ENCODE measurements around the gene FUT6.
"Not testable (repeated sequence)": the region's sequence is repeated elsewhere in the genome, so short reads cannot be mapped to it uniquely, and the experiment has no call there.

The FUT6 gene

GRCh38 chr19:5857203-5858081 is 17.9 kb upstream of the FUT6 start:
- DNase-seq = no peak

DNA sequence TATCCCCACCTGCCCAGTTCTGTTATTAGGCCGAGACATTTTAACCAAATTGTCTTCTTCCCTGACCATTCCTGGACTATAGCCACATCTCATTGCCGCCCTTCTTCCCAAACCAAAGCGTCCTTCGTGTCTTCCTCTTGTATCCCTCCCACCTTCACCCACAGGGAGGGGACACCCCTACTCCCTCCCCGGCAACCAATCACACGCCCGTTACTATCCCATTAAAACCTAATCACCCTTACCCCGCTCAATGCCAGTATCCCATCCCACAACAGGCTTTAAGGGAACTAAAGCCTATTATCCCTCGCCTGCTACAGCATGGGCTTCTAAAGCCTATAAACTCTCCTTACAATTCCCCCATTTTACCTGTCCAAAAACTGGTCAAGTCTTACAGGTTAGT is 15.6 kb upstream of the FUT6 start:
- DNase-seq = not testable (repeated sequence)

- DNase-seq = not testable (repeated sequence)
Measured at GRCh38 chr19:5854121-5854520, 14.6 kb upstream of the FUT6 start.

GRCh38 chr19:5851302-5851701 is 11.8 kb upstream of the FUT6 start, which contains the start of gene FUT3:
FUT3 (minus strand) TSS chr19:5851449.
- DNase-seq = no peak

GRCh38 chr19:5850743-5851293 is 11.3 kb upstream of the FUT6 start:
- no peak for DNase-seq

- no peak for DNase-seq
Measured at GRCh38 chr19:5850189-5850588, 10.7 kb upstream of the FUT6 start.

DNA sequence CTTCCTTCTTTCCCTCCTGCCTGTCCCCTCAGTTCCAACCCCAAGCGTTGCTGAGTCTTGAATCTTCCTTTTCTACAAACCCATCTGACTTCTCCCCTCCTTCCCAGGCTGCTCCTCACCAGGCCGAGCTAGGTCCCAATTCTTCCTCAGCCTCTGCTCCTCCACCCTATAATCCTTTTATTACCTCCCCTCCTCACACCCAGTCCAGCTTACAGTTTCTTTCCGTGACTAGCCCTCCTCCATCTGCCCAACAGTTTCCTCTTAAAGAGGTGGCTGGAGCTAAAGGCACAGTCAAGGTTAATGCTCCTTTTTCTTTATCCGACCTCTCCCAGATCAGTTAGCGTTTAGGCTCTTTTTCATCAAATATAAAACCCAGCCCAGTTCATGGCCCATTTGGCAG is 9.1 kb upstream of the FUT6 start:
- not testable (repeated sequence) for DNase-seq

- DNase-seq = not testable (repeated sequence)
Measured at GRCh38 chr19:5847846-5848245, 8.3 kb upstream of the FUT6 start.

GRCh38 chr19:5844456-5845433 is 5.2 kb upstream of the FUT6 start:
- no peak for DNase-seq

DNA sequence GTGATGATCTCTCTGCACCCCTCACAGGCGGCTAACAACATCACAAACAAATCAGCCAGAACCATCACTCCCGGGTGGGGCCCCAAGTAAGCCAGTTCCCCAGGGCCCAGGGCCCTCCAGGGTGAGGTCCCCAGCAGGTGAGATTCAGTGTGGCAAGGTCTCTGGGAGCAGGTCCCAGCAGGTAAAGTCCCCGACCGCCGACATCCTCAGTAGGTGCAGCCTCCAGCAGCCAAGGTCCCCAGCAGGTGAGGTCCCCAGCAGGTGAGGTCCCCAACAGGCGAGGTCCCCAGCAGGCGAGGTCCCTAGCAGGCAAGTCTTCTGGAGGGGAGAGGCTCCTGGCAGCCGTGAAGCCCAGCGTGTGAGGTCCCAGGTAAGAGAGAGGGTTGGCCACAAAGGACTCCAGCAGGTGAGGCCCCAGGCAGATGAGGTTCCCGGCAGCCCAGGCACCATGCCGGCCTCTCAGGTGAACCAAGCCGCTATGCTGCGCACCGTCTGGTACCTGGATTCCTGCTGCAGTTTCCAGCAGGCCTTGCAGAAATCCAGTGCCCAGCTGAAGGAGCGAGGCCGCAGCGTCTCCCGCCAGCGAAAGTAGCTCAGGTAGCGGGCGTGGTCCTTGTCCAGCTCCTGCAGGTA is 3.9 kb upstream of the FUT6 start:
- DNase-seq = no peak

- DNase-seq = not testable (repeated sequence)
Measured at GRCh38 chr19:5841735-5842111, 2.2 kb upstream of the FUT6 start.

DNA sequence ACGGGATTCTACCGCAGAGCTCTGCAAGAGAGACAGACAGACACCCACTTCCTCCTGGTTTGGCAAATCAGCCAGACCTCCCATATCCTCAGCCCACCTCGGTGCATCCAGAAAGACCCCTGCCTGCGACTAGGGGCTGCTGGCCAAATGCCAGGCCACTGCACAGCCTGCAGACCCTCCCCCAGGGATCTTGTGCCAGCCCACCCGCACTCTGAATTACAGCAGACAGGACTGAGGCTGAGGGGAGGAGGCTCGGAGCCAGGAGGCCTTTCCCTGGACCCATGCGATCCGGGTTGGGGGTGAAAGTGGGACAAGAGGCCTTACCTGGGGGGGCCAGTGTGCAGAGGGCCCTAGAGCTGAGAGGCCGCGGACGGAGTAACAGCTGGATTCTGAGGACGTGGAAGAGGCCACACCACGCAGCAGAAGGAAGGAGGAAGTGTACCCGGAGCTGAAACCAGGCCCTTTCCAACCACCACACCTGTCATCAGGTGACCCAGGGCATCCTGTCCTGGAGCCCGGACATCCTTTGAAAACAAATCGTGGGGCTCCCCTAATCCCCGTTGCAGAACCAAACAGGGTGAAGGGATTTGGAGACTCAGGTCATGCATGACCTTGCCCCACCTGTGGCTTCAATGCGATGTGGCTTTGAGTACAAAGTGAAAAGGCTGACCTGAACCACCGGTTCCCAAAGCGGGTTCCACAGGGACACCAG is 993 bp downstream of the FUT6 start:
- no peak for DNase-seq

DNA sequence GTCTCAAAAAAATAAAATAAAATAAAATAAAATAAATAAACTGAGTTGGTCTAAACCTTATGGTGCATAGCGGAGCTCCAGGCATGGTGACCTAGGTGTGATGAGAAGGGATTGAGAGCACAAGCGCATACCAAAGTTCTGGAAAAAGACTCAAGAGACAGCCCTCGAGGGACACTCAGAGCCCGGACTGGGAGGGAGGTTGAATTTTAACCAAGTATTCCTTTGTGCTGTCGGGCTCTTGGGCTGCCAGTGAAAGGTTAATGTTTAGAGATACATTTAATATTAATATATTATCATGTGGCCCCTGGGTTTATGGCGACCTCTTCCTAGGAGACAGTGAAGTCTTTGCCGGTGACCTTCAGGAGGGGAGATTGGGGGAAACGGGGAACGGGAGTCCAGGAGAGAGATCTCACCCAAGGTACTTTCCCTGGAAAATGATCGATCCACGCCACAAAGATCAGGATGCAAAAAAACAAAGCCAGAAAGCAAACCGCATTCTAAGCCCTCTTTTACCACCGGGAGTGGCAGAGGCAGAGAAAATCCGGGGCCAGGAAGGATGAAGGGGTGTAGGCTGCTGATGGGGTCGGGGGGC is 1.6 kb downstream of the FUT6 start:
- DNase-seq = no peak

DNA sequence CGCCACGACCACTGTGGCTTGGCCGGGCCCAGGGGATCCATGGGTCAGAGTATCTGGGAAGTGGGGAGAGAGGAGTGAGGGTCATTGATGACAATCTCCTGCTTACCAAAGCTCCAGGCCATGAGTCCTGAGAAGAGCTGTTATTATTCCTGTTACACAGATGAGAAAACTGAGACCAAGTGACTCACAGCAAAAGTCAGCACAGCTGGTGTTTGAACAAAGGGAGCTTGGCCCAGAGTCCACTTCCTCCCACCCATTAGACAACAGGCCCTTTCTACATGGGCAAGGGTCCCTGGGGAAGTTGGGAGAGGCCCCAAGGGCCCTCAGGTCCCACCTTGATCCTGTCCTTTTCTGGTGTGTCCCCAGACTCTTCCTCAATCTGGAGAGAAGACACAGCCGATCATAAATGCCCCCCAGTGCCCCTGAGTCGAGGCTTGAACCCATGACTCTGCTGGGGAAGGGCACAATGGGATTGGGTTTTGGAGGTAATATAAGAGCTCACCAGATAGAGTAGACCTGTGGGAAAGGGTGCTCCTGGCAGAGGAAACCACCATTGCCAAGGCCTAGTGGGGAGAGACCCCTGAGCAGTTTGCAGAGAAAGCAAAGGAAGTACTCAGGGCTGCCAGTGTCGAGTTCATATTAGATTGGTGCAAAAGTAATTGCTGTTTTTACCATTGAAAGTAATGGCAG is 6.8 kb downstream of the FUT6 start:
- DNase-seq = no peak

DNA sequence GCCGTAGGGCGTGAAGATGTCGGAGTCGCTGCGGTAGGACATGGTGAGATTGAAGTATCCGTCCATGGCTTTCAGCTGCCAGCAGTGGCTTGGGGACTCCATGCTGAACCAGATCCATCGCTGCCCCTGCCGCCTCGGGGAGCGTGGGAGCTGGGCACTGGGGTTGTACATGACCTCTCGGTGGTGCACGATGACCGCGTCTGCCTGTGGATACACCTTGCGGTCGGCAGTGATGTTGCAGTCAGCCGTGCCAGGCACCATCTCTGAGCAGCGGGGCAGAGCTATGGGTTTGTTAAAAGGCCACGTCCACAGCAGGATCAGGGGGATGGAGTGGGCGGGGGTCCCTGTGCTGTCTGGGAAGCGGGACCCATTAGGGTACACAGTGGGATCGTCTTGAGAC is 7.4 kb downstream of the FUT6 start:
- DNase-seq = no peak

DNA sequence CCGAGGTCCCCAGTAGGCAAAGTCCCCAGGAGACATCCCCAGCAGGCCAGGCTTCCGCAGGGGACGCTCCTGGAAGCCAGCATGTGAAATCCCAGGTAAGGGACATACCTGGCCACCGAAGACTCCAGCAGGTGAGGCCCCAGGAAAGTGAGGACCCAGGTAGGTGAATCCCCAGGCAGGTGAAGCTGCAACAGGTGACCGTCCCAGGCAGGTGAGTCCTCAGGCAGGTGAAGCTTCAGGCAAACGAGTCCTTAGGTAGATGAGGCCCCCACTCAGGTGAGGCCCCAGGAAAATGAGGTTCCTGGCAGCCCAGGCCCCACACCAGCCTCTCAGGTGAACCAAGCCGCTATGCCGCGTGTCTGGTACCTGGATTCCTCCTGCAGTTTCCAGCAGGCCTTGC is 8.3 kb downstream of the FUT6 start:
- no peak for DNase-seq

DNA sequence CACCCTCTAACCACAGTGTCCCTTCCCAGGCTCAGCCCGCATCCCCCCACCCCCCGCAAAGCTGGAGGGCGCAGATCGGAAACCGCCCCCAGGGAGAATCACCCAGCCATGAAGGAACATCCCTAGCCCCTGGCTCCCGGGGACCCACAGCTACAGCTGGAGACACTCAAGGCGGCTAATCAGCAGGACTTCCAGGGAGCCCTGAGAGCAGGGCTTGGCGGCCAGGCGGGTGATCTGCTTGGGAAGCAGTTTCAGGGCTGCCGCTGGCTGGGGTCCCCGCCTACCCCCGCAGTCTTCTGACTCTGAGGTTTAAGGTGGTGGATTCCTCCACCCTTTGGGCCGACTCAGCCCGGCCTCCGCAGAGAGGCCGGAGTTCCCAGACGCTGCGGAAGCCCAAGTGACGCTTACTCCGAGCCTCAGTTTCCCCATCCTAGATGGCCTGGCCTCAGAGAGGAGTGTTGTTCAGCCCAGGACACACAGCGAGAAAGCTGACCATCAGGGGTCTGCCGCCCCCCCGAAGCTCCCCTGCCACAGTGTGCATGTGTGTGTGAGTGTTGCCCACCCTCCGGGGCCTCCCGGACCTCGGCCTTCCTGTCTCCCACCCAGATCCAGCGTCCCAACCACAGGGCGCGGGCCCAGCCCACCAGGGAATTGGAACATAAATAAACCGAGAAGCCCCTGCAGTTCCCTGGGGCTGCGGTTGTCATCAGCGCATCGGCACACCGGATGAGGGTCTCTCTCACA is 9.8 kb downstream of the FUT6 start:
- no peak for DNase-seq

- no peak for DNase-seq
Measured at GRCh38 chr19:5828661-5829566, 10.6 kb downstream of the FUT6 start.

All from CD4-positive, alpha-beta T cell treated with Interferon gamma for 1 hour (primary cell).